Mammary epithelial cell (primary cell): ENCODE results near the gene MRTO4.

ENCODE experiments used
- EZH2 ChIP-seq: IDR thresholded peaks from 2 replicates; pipeline ENCODE4 v1.6.1; 2012; ENCODE audit warnings: low read length, inconsistent platforms, borderline replicate concordance
- TF ChIP-seq, protein P1 (sequence below), 2 donors: IDR thresholded peaks in 1 of 2; conservative IDR thresholded peaks in 1 of 2; 2 replicates each; pipeline ENCODE4 v1.5.1; 2011 to 2012; ENCODE audit warnings: inconsistent platforms in 2 of 2, low read length in 2 of 2, mild to moderate bottlenecking in 2 of 2, control low read depth in 1 of 2, low read depth in 1 of 2; ENCODE audit not compliant: insufficient read depth in 1 of 2; ENCODE audit errors: extremely low read depth in 1 of 2

DNA sequence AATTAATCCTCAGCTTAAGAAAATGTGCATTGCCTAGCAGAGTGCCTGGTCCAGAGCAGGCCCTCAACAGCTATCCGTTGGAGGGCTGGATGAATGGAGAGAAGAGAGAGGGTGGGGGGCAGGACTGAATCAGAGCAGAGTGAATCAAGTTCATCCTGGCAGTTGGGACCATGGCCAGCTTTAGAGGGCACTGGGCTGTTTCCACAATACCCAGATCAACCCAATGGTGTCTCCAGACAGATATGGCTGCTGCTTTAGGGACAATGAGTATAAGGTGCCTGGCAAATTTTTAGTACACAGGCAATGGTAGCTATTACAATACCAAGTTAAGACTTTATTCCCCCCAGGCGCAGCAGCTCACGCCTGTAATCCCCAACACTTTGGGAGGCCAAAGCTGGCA lies 17.4 kb upstream of the MRTO4 start:
- TF ChIP-seq, protein P1, sequence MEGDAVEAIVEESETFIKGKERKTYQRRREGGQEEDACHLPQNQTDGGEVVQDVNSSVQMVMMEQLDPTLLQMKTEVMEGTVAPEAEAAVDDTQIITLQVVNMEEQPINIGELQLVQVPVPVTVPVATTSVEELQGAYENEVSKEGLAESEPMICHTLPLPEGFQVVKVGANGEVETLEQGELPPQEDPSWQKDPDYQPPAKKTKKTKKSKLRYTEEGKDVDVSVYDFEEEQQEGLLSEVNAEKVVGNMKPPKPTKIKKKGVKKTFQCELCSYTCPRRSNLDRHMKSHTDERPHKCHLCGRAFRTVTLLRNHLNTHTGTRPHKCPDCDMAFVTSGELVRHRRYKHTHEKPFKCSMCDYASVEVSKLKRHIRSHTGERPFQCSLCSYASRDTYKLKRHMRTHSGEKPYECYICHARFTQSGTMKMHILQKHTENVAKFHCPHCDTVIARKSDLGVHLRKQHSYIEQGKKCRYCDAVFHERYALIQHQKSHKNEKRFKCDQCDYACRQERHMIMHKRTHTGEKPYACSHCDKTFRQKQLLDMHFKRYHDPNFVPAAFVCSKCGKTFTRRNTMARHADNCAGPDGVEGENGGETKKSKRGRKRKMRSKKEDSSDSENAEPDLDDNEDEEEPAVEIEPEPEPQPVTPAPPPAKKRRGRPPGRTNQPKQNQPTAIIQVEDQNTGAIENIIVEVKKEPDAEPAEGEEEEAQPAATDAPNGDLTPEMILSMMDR (conservative IDR thresholded peaks at IDR 0.05 in 1 of 2, IDR thresholded peaks at IDR 0.05 in 1 of 2; ENCODE audit: extremely low read depth in 1 of 2, insufficient read depth in 1 of 2, low read depth in 1 of 2, low read length in 2 of 2), result no peak
- no peak for TF ChIP-seq EZH2
